Activated T-cell treated with anti-CD3 and anti-CD28 coated beads, Interleukin-2, amount 50 U/mL, for 48 hours (primary cell): ENCODE measurements around the gene DCST1.

Source experiments
- DNase-seq, 2 experiments: peaks; one replicate each; pipeline ENCODE4 v3.0.0-alpha.2; 2020

DCST1 gene

DNA sequence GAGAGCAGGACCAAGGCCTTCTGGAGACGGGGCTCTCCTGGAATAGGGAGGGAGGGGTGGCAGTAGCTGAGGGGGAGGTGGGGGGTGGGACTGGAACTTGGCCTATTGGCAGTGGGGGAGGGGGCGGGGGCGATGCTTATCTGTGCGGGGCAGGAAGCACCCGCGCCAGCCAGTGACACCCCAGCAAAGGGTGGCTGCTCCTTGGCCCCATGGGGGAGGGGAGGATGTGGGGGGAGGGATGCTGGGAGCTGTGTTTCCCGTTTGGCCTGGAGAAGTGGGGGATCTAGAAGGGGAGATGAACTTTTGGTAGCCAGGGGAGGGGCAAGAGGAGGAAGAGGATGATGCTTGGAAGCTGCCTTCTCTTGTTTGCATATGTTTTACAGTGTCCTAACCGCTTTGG is 20.0 kb upstream of the DCST1 start:
- no peak for DNase-seq

DNA sequence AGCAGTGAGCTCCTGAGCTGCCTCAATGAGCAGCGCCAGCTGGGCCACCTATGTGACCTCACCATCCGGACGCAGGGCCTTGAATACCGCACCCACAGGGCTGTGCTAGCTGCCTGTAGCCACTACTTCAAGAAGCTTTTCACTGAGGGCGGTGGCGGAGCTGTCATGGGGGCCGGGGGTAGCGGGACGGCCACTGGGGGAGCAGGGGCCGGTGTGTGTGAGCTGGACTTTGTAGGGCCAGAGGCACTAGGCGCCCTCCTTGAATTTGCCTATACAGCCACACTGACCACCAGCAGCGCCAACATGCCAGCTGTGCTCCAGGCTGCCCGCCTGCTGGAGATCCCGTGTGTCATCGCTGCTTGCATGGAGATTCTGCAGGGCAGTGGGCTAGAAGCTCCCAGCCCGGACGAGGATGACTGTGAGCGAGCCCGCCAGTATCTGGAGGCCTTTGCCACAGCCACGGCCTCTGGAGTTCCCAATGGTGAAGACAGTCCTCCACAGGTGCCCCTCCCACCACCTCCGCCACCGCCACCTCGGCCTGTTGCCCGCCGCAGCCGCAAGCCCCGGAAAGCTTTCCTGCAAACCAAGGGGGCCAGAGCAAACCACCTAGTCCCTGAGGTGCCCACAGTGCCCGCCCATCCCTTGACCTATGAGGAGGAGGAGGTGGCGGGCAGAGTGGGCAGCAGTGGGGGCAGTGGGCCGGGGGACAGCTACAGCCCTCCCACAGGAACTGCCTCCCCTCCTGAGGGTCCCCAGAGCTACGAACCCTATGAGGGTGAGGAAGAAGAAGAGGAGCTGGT is 18.7 kb upstream of the DCST1 start:
- no peak for DNase-seq

DNA sequence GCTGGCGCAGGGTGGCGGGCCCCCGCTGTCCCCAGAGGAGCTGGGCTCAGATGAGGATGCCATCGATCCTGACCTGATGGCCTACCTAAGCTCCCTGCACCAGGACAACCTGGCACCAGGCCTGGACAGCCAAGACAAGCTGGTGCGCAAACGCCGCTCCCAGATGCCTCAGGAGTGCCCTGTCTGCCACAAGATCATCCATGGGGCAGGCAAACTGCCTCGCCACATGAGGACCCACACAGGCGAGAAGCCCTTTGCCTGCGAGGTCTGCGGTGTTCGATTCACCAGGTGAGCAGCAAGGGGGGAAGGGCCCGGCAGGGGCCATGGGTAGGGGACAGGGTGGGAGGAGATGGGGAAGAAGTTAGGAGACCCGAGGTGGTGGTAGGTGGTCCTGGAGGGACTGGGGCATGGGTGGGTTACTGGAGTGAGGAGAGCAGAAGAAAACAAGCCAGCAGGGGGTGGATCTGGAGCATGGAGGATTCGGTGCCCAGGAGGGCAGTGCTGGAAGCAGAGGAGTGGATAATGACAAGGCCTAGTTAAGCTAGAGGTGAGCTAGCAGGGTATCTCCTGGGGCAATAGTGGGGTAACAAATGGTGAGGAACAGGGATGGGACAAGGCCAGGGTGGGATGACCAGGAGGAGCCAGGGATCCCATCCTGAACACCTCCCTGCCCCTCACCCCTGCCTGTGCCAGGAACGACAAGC is 17.9 kb upstream of the DCST1 start:
- peak in 1 of 2 experiments; percentile 34 for DNase-seq

DNA sequence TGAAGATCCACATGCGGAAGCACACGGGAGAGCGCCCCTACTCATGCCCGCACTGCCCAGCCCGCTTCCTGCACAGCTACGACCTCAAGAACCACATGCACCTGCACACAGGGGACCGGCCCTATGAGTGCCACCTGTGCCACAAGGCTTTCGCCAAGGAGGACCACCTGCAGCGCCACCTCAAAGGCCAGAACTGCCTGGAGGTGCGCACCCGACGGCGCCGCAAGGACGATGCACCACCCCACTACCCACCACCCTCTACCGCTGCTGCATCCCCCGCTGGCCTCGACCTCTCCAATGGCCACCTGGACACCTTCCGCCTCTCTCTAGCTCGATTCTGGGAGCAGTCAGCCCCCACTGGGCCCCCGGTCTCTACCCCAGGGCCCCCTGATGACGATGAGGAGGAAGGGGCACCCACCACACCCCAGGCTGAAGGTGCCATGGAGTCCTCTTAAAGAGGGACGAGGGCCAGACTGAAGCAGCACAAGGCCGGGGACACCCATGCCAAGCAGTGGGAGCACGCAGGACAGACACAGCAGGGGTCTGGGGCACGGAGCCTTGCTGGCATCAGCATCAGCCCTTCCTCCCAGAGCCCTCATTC is 17.3 kb upstream of the DCST1 start:
- DNase-seq = peak; percentile 35 to 47

DNA sequence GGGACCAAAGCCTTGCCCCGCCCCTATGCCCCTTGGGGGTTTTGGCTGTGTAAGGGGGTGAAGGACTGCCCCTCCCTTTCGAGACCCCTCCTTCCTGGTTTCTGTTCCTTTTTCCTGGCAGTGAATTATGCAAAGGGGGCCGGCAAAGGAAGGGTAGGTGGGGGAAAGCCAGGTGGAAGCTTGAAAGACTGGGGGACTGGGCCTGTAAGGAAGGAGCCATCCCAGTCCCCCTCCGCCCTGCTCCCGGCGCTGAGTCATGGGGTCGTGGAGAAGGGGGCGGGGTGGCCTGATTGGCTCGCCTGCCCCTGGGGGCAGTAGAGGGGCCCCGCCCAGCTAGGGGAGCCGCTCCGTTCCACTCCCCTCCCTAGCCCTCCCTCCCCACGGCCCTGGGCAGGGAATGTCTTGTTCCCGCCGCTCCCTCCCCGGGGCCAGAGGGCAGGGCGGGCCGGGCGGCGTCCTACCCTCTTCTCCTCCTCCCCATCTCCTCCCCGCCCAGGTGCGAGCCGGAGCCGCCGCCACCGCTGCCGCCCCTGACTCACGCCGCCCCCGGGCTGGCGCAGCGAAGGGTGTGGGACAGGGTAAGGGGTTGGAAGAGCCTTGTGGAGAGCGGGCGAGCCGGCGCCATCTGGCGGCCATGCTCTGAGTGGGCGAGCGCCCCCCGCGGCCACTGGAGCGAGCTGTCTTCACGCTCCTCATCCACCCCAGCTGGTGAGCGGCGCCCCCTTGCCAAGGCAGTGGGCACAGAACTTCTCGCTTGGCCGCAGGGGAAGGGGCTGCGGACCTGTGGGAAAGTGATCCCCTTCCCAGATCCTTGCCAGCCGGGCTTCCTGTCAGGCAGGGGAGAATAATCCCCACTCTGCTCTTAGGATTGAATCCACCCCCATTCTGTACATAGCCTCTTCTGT is 16.3 kb upstream of the DCST1 start:
- peak; percentile 94 to 96 for DNase-seq

DNA sequence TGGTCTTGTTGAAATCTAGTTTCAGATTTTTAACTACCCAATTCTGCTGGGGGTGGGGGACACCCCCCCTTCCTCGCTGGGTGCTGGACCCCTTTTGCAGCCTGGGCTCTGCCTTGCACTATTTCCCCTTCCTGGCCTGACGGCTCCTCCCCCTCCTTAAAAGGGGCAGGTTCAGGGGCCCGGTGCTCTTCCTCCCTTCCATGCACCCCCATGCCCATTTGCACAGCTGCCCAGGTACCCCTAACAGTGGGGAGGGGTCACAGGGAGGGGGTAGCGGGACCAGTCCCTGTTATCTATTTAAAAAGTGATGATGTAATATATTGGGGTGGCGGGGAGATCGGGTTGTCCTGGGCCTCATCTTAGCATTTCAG is 15.7 kb upstream of the DCST1 start:
- DNase-seq = no peak

DNA sequence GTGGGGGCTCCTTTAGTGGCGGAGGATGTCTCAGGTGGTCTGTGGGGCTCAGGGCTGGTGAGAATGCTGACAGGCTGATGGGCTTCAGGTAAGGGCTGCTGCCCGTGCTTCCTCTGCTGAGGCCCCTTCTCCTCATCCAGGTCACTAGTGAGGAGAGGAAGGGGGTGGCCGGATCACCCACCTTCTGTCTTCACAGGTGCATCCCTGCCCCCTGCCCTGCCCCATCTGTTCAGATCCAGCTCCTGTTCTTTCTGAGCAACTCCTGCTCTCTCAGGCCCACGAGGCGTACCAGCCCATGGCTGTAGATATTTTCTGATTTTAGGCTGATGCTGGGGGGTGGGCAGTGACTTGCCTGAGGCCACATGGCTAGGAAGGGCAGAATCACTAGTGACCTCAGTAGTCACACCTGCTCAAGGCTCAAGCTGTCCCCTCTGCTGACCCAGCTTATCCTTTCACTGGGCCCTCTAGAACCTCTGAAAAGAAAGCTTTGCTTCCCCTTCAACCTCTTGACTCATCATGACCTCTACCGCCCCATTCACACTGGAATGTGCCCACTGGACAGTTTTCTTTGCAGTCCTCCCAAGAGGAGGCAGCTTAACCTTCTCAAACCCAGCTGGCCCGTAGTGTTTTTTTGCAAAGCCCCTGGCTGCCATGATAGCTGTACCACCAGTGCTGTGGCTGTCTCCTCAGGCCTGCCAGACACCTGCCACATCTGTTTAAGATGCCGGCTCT is 14.8 kb upstream of the DCST1 start:
- no peak for DNase-seq

DNA sequence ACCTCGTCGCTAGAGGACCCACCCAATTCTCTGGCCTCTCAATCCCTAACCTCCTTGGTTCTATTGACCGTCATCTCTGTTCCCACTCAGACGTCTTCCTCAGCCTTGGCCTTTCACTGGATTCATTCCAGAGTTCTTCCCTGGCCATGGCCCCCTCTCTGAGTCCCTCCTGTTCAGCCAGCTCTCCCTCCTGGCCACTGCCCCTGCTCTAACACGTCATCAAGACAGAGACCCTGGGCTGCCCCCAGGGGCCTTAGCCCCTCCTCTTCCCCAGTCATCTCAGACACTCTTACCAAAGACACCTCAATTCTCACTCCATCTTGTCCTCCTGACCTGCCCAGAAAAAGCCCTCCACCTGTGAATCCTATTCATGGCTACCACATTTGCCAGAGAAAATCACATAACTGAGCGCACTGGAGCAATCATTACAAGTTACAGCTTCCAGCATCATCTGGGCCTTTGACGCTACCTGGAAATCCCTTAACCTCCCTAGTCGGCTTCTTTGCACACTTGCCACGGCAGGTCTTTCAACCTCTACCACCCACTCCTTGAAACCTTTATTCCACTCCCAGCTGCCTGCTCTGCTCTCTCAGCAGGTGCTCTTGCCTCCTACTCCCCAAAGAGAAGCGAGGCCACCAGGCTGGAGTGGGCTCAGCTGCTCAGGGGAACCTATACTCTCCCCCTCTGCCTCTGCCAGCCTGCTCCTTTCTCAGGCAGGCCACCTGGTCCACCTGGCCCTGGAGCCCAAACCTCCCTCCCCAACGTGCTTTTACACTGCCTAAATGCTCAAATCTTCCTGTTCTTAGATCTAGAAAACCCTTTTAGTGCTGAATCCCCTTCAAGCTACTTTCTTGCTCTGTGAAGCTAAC is 14.0 kb upstream of the DCST1 start:
- DNase-seq = no peak

DNA sequence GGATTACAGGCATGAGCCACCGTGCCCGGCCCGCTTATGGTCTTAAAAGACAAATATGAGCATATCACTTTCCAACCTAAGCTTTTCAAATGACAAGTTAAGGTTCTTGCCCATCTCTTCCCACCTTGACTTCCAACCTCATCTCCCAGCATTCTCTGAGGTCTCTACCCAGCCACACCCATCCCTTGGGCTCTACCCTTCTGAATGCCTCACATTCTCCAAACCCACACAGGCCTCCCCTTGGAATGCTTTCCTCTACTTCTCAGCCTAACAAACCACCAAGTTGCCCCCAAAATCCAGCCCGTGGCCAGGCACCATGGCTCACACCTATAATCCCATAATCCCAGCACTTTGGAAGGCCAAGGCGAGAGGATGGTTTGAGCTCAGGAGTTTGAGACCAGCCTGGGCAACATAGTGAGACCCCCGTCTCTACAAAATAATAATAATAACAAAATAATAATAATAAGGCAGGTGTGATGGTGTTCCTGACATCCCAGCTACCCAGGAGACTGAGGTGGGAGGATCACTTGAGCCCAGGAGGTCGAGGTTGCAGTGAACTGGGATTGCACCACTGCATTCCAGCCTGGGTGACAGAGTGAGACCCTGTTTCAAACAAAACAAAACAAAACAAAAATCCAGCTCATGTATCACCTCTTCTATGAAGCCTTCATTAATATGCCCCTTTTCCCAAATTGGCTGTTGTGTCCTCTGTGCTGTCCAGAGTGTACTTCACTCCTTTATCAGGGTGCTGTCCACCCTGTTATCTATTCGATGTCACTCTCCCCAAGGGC is 11.3 kb upstream of the DCST1 start:
- no peak for DNase-seq

DNA sequence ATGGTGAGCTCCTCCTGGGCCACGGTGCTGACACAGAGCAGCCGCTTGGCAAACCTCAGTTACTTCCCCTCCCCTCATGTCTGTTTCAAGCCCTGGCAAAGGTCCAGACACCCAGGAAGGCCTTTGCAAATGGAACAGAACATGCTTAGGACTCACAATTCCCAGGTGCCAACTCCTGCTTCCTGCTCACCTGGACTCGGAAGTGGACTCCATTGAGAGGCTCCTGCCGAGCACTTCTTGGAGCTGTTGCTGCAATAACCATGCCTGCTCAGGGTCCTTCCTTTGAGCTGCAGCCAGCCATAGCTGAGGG is 10.7 kb upstream of the DCST1 start:
- DNase-seq = no peak

DNA sequence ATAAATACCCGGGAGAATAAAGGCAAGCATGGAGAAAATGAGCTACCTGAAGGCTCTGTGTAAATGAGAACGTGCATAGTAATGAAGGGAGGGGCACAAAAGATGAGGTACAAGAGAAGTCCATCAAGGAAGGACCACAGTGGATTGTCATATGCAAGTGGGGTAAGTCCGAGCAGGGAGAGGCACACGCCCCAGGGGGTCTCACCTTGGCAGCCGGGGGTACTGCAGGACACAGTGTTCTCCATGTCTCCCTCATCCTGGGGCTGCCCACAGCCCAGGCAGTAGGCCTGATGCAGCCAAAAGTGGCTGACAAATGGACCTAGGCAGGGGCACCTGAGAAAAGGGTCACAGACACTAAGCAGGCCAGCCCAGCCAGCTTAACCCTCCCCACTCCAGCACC is 10.0 kb upstream of the DCST1 start:
- no peak for DNase-seq

DNA sequence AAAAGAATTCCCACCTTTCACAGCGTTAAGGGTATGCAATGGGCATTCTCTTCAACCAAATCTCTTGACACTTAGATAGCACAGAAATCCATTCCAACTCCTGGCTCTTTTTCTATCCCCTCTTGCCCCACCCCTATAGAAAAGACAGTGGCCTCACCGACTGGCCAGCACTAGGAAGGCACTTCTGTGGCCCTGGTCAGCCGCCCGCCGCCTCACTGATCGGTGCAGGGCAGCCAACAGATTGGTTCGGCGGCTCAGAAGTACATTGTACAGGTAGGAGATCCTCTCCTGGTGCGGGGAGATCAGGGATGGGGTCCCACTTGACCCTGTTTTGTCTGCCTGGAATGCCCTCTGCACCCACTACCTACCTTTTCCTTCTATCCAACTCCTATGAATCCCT is 9.3 kb upstream of the DCST1 start:
- DNase-seq = no peak

DNA sequence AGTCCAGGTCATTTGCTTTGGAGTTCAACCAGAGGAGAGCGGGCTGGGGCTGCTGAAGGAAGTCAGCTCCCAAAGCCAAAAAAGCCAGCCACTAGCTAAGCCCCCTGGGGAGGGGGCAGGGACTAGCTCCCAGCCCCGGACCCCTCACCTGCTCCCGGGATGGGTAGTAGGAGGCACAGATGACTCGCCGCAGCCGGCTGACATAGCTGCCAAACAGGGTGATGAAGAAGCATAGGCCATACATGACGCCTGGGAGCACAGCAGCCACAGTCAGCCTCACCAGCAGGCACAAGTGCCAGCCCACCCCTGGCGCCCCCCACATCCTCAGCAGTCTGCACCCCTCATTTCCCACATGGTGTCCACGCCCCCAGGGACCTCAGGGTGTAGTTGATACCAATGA is 7.5 kb upstream of the DCST1 start:
- DNase-seq = no peak

DNA sequence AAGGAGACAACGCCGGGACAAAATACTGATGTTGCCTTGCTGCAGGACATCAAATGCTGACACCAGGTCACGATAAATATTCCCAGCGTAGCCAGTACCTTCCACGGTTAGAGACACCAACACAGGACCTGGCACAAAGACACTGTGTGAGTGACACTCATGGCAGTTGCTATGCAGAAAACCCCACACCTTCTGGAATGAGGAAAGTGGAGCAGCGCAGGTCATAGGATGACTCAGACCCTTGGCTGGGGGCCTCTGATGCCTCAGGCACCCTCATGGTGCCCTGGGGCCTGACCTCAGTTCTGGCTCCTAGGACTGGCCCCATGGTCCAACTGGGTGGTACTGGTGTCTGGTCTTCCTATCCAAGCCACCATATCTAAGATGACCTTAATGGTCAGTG is 7.0 kb upstream of the DCST1 start:
- DNase-seq = no peak

DNA sequence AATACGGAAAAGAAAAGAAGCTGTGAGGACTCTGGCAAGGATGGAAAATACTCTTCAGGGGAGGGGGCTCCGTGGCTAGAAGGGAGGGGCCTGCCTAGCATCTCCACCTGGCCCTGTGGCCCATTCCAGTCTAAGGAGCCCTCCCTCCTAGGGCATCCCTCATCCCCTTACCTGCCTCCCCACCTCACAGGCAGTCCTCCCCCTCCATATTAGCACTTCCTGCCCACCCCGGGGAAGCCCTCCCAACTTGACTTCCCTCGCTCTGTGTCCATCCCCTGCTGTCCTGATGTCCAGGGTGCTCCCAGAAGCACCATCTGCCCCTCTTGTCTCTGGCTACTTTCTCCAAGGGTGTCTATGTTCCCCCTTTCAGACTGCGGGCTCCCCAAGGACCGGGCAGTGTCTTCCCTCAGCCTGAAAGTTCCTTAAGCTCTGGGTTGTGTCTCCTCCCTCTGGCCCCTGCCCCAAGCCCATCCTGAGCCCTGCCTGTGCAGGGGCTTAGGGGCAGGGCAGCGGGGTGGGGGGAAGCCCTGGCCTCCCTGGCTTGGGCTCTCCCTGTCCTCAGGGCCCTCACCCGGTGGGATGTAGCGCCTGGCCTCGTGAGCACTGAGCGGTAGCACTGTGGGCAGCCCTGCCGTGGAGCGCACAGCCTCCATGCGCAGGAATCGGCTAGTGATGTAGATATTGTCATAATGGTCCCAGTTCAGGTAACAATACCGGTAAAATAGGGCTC is 3.9 kb upstream of the DCST1 start:
- DNase-seq = no peak

DNA sequence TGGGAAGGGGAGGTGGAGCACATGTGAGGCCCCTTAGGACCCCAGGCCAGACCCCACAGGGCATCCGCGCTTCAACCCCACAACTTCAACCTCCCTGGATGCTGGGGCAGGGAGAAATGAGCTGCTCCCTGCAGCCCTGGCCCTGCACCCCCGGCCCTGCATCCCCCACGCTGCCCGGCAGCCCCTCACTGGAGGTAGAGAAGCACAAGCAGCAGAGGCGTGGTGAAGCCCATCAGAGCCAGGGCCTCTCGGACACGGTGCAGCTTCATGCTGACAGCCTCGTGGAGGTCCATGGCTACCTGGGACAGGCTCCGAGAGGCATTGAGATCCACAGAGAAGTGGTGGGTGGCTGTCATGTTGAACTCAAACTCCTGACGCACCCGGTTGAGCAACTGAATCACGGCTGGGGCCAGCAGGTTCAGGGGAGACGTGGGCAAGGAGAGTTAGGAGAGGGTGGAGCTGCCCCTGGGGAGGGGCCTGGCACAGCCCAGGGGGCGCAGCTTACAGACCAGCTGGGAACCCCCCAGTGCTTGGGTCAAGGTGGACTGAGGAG is 3.3 kb upstream of the DCST1 start:
- DNase-seq = no peak

DNA sequence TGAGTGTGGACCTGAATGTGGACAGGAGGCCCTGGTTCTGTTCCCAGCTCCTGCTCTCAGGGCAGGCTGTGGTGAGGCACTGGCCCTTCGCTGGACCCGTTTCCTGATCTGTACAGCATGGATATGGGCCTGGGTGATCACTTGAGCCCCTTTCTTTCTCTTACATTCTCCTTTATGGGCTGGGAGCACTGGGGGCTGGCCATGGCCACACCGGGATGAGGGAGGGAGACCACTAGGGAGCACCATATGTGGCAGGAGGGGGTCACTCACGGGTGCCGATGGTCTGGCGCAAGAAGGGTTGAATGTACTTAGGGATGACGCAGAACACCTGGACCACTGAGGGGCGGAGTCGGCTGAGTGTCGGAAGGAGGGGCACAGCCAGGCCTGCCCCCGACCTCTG is 2.7 kb upstream of the DCST1 start:
- no peak for DNase-seq

DNA sequence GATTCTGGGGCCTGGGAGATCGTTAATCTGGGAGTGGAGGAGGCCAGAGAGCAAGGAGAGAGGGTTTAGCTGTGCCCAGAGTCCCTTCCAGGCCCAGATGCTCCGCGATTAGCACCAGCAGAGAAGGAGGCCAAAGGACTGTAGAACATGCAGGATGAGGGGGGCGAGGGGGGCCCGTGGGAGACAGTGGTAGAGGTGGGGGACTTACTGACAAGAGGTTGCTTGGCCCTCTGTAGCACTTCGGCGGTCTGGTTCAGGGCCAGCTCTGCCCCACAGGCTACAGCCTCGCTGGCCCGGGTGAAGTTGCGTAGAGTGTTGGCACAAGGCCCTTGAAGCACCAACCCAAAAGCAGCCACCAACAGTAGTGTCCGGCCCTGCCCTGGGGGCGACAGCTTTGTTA is 738 bp upstream of the DCST1 start:
- no peak for DNase-seq

DNA sequence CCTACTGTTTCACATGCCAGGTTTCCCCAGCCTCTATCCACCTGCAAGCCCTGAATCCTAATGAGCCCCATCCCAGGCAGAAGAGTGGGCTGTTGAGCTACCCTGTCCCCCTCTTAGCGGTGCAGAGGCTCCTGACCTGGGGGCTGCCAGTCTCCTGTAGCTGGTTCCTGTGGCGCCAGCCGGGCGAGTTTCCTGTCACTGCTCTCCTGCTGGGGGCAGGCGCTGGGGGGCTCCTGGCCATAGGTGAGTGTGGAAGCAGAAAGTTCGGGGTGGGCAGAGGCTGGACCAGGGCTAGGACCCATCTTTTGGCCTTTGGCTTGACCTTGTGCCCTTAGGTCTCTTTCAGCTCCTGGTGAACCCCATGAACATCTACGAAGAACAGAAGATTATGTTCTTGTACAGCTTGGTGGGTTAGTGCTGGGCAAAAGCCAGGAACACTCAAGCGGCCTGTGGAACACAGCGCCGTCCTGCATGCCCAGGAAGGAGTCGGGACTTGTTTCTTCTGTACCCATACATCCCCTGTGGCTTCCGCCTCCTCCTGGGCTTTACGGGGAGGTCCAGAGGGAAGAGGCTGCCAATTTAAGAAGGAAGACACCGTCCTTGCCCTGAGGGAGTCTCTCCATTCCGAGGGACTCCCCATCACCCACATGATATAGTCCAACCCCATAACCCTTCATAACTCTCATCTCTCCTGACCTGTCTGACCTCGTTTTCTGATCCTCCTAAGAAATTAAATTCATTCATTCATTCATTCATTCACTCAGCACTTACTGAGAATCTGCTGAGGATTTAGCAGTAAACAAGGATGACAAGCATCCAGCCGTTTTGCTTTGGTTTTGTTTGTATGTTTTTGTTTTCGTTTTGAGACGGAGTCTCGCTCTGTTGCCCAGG is 939 bp downstream of the DCST1 start:
- DNase-seq = no peak
